RWPE1 (cell line): ENCODE measurements around the gene FAM217B.
A peak's percentile ranks its signal among the peaks of the same experiment; 100 is the strongest.

Experiments used
- CTCF ChIA-PET: fragments of 350-600 bp; sonication (Branson Sonifier 250); formaldehyde crosslinking; extraction: SDS; loops from one replicate; lab custom pipeline; 2021; lab: Yijun Ruan, JAX
- POLR2A ChIA-PET: fragments of 400-600 bp; formaldehyde crosslinking; extraction: SDS; loops from one replicate; lab custom pipeline; 2020; ENCODE audit warnings: antibody characterized with exemption; ENCODE audit not compliant: low non-redundant PET; lab: Yijun Ruan, JAX
- DNase-seq: peaks from one replicate; pipeline ENCODE4 v3.0.0; 2012; ENCODE audit warnings: low spot score
- H3K27ac ChIP-seq: fragments of 450-650 bp; 2 replicates; pipeline ENCODE4 v1.5.1; 2017
- TF ChIP-seq, protein P1 (sequence below): fragments of 450-650 bp; conservative IDR thresholded peaks from 2 replicates; pipeline ENCODE4 v1.5.1; 2017; ENCODE audit warnings: low read depth, mild to moderate bottlenecking

Gene FAM217B

DNA sequence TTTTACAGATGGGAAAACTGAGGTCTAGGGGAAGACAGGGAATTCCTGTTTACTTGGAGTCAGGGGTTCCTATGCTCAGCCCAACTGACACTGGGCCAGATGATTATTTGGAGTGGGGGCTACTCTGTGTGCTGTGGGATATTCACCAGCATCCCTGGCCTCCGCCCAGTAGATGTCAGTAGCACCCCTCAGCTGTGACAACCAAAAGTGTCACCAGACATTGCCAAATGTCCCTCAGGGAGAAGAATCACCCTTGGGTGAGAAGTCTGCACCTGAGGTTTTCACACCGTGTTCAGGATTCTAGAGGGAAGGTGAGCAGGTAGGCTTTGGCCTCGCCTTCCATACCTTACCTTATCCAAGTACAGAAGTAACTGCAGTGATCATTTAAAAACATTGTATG, 45.7 kb downstream of the FAM217B start:
- TF ChIP-seq, protein P1, sequence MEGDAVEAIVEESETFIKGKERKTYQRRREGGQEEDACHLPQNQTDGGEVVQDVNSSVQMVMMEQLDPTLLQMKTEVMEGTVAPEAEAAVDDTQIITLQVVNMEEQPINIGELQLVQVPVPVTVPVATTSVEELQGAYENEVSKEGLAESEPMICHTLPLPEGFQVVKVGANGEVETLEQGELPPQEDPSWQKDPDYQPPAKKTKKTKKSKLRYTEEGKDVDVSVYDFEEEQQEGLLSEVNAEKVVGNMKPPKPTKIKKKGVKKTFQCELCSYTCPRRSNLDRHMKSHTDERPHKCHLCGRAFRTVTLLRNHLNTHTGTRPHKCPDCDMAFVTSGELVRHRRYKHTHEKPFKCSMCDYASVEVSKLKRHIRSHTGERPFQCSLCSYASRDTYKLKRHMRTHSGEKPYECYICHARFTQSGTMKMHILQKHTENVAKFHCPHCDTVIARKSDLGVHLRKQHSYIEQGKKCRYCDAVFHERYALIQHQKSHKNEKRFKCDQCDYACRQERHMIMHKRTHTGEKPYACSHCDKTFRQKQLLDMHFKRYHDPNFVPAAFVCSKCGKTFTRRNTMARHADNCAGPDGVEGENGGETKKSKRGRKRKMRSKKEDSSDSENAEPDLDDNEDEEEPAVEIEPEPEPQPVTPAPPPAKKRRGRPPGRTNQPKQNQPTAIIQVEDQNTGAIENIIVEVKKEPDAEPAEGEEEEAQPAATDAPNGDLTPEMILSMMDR = peak; percentile 26; the same call in 1 of the 2 replicates
- H3K27ac ChIP-seq = no peak overlapping the region
- POLR2A ChIA-PET = interaction anchor here (0.6 kb wide), 1 partner anchor 45 kb away, joined by 3 read pairs; no protein-coding TSS in a partner anchor
- CTCF ChIA-PET = interaction anchor here (0.6 to 1.2 kb wide), 3 partner anchors 52 to 1200 kb away, joined by 3 to 5 read pairs (median 3); partner anchors contain the start of gene SYCP2
- no peak for DNase-seq

DNA sequence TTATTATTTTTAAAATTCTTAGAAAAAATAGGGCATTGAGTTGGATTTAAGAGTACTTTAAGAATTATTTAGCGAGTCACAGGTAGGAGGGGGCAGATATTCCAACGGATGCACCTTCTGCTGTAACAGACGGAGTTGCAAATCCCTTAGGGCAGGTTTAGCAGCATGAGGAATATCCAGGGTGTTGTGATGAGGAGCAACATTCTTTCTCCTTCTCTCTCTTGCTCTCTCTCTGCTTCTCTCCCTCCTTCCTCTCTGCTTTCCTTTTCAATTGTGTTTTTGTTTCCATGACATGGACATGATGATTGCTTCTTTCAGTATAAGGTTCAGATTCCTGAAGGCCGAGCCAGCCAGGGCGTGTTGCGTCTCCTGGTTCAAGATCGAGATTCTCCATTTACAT, 46.9 kb downstream of the FAM217B start:
- CTCF ChIA-PET = interaction anchor here (0.6 to 1.2 kb wide), 2 partner anchors 53 to 60 kb away, joined by 3 to 5 read pairs; partner anchors contain the start of gene SYCP2

DNA sequence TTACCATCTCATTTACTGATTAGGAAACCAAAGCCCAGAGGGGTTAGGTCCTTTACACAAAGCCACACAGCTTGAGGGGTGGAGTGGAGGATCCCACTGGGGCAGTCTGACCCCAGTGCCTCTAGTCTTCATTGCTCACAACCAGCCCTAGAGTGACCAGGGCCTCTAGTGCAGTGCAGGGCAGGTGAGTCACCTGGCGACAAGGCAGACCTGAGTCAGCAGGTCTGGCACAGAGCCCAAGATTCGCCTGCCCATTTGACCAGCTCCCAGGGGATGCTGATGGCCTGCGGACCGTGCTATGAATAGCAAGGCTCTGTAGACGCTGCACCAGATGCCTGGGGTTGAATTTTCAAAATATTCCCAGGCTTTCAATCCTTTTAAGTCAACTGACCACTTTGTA, 48.0 kb downstream of the FAM217B start:
- ChIA-PET CTCF (interaction anchor here (0.7 to 1.2 kb wide), 2 partner anchors 15 to 16 kb away, joined by 4 read pairs; no protein-coding TSS in a partner anchor), POLR2A (no interaction called here)
- H3K27ac ChIP-seq = no peak overlapping the region
- peak; percentile 92 for DNase-seq
- TF ChIP-seq, protein P1 = no peak

More for the DNA sequence above, 46.9 kb downstream of the FAM217B start:
- H3K27ac ChIP-seq = no peak overlapping the region
- DNase-seq = no peak
- POLR2A ChIA-PET = no interaction called here
- TF ChIP-seq, protein P1 = no peak

DNA sequence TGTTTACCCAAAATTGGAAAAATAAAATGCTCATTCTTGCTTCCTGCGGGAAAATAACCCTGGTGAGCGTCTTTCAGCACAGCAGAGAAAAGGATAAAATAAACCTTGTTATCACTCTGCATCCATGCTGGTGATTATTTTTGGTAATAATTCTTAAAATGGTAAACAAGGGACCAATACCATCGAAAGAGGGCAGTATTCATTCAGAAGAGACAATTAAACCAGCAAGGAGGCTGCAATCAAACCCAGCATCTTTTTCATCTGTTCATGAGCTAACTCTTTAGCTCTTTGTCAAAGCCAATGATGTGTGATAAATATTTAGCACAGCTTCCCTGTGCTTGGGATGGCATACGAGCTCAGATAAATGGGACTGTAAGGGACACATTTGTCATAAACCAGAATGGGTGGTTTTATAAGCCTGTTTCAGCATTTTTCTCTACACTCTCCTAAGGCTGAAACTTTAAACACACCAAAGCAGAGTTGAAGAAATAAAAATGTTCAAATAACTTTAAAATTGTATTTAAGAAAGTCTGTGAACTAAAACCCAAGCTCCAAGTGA, 52.4 kb downstream of the FAM217B start:
- DNase-seq = peak; percentile 44
- CTCF ChIA-PET = interaction anchor here (0.5 to 1.3 kb wide), 5 partner anchors 38 to 76 kb away, joined by 3 to 5 read pairs (median 3); partner anchors contain the start of genes FAM217B and PPP1R3D
- POLR2A ChIA-PET = no interaction called here
- TF ChIP-seq, protein P1 = no peak
- no peak overlapping the region for H3K27ac ChIP-seq

DNA sequence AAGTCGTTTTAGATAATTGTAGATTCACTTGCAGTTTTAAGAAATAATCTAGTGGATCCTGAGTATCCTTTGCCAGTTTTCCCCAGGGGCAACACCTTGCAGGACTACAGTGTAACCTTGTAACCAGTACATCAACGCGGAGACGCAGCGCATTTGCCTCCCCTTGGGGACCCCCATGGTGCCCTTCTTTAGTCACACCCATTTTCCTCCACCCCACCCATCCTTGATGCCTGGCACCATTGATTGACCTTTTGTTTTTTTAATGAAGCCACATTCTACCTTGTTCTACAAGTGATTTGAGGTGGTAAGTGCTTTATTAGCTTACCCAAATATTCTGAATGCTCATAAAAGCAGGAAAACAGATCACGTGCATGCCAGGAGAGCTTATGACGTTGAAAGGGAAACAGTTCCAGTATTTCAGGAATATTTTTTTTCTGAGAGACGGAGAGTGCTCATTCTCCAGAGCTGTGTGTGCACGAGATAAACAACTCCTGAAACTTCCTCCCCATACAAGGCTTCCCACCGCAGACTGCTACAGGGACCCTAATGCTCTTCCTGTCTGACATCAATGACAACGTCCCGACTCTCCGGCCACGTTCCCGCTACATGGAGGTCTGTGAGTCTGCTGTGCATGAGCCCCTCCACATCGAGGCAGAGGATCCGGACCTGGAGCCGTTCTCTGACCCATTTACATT, 53.7 kb downstream of the FAM217B start:
- POLR2A ChIA-PET = no interaction called here
- H3K27ac ChIP-seq = no peak overlapping the region
- DNase-seq = no peak
- CTCF ChIA-PET = interaction anchor here (0.5 to 1.2 kb wide), 5 partner anchors 9 to 67 kb away, joined by 3 to 4 read pairs (median 3); no protein-coding TSS in a partner anchor
- TF ChIP-seq, protein P1 = no peak

DNA sequence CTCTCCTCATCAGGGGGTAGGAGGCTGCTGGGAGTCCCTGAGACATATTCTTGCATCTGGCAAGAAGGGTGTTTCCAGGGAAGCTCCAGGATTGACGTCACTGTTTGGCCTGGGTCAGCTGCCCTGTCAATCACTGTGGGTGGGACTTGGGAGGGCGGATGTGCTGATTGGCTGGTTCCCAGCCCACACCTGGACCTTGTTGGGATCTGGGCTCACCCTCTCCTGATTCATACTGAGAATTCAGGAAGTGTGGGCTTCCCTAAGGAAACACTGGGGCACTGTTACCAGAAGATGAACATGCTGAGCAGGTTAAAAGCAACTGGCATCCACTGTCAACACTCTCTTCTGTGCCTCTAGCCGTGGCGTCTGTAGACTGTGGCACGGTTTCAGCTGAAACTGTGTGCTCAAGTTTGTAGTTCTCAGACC, 54.5 kb downstream of the FAM217B start:
- DNase-seq = peak; percentile 99
- POLR2A ChIA-PET = no interaction called here
- no peak overlapping the region for H3K27ac ChIP-seq
- CTCF ChIA-PET = interaction anchor here (1.0 kb wide), 1 partner anchor 9 kb away, joined by 3 read pairs; no protein-coding TSS in a partner anchor
- TF ChIP-seq, protein P1 = no peak
